ENCODE results near the gene DDX19B.
"Not testable (repeated sequence)": the region's sequence is repeated elsewhere in the genome, so short reads cannot be mapped to it uniquely, and the experiment has no call there.

Gene DDX19B

GRCh38 chr16:70254180-70254964, 44.6 kb upstream of the DDX19B start:
- no peak overlapping the region for H3K27ac ChIP-seq
- TF ChIP-seq ZFX (IDR thresholded peaks at IDR 0.05) = no peak
- TF ChIP-seq CTCF (conservative IDR thresholded peaks at IDR 0.05) = peak; percentile 52; the same call in 1 of the 2 replicates

- no peak overlapping the region for H3K27ac ChIP-seq
- no peak for TF ChIP-seq CTCF (conservative IDR thresholded peaks at IDR 0.05)
- TF ChIP-seq ZFX (IDR thresholded peaks at IDR 0.05) = no peak
Measured at GRCh38 chr16:70254965-70255286, 44.1 kb upstream of the DDX19B start.

GRCh38 chr16:70255574-70255973, 43.4 kb upstream of the DDX19B start:
- TF ChIP-seq ZFX (IDR thresholded peaks at IDR 0.05) (no peak), CTCF (conservative IDR thresholded peaks at IDR 0.05) (no peak)
- no peak overlapping the region for H3K27ac ChIP-seq

GRCh38 chr16:70257391-70257790, 41.6 kb upstream of the DDX19B start:
- no peak overlapping the region for H3K27ac ChIP-seq
- TF ChIP-seq CTCF (conservative IDR thresholded peaks at IDR 0.05) (no peak), ZFX (IDR thresholded peaks at IDR 0.05) (no peak)

GRCh38 chr16:70258065-70258464, 40.9 kb upstream of the DDX19B start:
- H3K27ac ChIP-seq = no peak overlapping the region
- no peak for TF ChIP-seq ZFX (IDR thresholded peaks at IDR 0.05)
- TF ChIP-seq CTCF (conservative IDR thresholded peaks at IDR 0.05) = no peak

- TF ChIP-seq ZFX (IDR thresholded peaks at IDR 0.05) = no peak
- TF ChIP-seq CTCF (conservative IDR thresholded peaks at IDR 0.05) = no peak
- H3K27ac ChIP-seq = no peak overlapping the region
Measured at GRCh38 chr16:70258946-70259345, 40.0 kb upstream of the DDX19B start.

- H3K27ac ChIP-seq = not testable (repeated sequence)
Measured at GRCh38 chr16:70259903-70260302, 39.1 kb upstream of the DDX19B start.

- TF ChIP-seq CTCF (conservative IDR thresholded peaks at IDR 0.05) (peak; percentile 77), ZFX (IDR thresholded peaks at IDR 0.05) (no peak)
- H3K27ac ChIP-seq = no peak overlapping the region
Measured at GRCh38 chr16:70267516-70267915, 31.5 kb upstream of the DDX19B start.

GRCh38 chr16:70267922-70268321, 31.1 kb upstream of the DDX19B start:
- not testable (repeated sequence) for H3K27ac ChIP-seq
